Adipocyte (in vitro differentiated cells): Measurements from ENCODE around the gene TNFSF15.

Source experiments
- DNase-seq: peaks from one replicate; pipeline ENCODE4 v3.0.0-alpha.2; 2015; ENCODE audit warnings: low read depth
- H3K27me3 ChIP-seq: replicated peaks from 2 replicates; pipeline ENCODE4 v1.7.0; 2013; ENCODE audit warnings: mild to moderate bottlenecking, low read length, moderate library complexity; ENCODE audit not compliant: control insufficient read depth, insufficient read depth
- H3K36me3 ChIP-seq: 2 replicates; pipeline ENCODE4 v1.7.0; 2013; ENCODE audit warnings: low read length, mild to moderate bottlenecking, moderate library complexity; ENCODE audit not compliant: control insufficient read depth, insufficient read depth, severe bottlenecking
- H3K4me1 ChIP-seq: 2 replicates; pipeline ENCODE4 v1.7.0; 2013; ENCODE audit warnings: mild to moderate bottlenecking, low read length, moderate library complexity; ENCODE audit not compliant: control insufficient read depth, insufficient read depth
- H3K4me3 ChIP-seq: 2 replicates; pipeline ENCODE4 v1.7.0; 2013; ENCODE audit warnings: mild to moderate bottlenecking, low read length, moderate library complexity
- H3K9ac ChIP-seq: 2 replicates; pipeline ENCODE4 v1.7.0; 2013; ENCODE audit warnings: mild to moderate bottlenecking, low read length, moderate library complexity
- H3K9me3 ChIP-seq: 2 replicates; pipeline ENCODE4 v1.7.0; 2013; ENCODE audit warnings: mild to moderate bottlenecking, low read length, moderate library complexity; ENCODE audit not compliant: control insufficient read depth

TNFSF15 gene

DNA sequence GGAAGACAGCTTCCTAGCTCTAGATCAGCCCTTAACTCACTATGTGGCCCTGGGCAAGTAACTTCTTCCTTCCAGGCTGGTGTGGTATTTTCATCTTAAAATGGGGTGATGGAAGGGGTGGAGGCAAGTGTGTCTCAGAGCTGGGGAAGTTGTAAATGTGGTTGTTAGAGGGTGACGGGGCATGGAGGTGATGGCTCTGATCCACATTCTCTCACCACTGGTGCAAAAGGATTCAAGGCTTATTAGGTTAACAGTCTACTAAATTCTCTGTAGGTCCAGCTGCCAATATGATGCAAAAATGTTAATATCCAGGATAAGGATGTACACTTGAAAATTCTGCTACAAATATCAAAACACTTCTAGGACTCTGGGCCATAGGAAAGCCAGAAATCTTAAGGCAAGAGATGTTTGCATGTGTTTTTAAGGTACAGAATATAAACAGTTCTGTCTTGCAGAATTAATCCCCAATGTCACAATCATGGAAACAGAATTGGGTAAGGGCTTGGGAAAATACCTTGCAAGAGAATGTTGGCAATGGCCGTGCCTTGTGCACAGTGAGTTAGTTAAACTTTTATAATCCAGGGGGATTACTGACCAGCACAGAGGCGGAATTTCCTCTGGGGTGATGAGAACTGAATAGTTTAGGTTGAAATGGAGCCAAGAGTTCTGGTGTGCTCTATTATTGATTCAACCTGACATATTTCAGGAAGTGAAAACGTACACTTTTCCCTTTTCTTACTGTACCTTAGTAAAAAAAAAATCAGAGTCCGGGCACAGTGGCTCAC is 19.8 kb downstream of the TNFSF15 start:
- peaks cover 15% of the 10 kb centered on the region for H3K4me1 ChIP-seq
- H3K36me3 ChIP-seq = no peaks in the 10 kb centered on the region
- H3K9ac ChIP-seq = no peak overlapping the region
- no peaks in the 10 kb centered on the region for H3K9me3 ChIP-seq
- H3K27me3 ChIP-seq = no peaks in the 10 kb centered on the region
- DNase-seq = peak; percentile 97
- no peak overlapping the region for H3K4me3 ChIP-seq

DNA sequence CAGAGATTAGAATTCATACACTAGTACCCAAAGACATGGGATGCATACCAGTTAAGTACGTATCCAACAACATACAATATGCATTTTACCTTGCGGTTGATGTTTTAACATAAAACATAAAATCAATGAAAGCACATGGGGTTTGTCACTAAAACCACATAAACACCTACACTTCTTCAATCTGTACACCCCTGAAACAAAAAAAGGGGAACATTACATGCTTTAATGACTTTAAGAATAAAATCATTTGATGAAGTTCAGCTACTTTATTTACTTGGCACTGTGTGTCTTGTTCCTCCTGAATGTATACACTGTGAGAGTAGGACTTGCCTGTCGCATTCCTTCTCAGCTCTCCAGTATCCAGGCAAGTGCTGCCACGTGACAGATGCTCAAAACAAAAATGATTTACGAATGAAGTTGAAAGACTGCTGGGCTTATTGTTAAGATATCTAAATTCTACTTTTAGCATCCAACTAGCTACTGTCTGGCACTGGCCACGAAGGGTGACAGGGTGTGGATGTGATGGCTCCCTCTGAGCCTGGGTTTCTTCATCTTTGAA is 21.0 kb downstream of the TNFSF15 start:
- H3K9ac ChIP-seq = no peak overlapping the region
- H3K27me3 ChIP-seq = no peaks in the 10 kb centered on the region
- DNase-seq = no peak
- no peaks in the 10 kb centered on the region for H3K9me3 ChIP-seq
- peaks cover 15% of the 10 kb centered on the region for H3K4me1 ChIP-seq
- no peaks in the 10 kb centered on the region for H3K36me3 ChIP-seq
- no peak overlapping the region for H3K4me3 ChIP-seq

DNA sequence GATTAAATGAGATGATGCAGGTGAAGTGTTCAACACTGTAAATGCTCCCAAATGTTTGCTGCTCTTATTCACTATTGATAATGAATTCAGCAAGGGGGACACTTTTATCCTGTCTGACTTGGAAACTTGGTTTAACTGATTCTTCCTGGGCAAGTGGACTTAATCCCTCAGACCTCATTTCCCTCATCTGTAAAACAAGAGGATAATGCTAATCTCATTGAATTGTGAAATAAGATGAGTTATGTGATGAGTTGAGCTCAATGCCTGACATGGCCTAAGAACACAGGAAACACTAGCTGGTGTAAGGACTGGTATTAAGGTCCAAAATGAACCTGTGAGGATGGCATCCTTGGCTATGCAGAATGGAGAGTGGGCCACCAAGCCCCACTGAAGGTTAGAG is 23.3 kb downstream of the TNFSF15 start:
- Histone ChIP-seq H3K9ac (no peak overlapping the region), H3K36me3 (no peaks in the 10 kb centered on the region), H3K9me3 (no peaks in the 10 kb centered on the region), H3K27me3 (no peaks in the 10 kb centered on the region), H3K4me3 (no peak overlapping the region), H3K4me1 (peaks cover 9% of the 10 kb centered on the region)
- DNase-seq = no peak

DNA sequence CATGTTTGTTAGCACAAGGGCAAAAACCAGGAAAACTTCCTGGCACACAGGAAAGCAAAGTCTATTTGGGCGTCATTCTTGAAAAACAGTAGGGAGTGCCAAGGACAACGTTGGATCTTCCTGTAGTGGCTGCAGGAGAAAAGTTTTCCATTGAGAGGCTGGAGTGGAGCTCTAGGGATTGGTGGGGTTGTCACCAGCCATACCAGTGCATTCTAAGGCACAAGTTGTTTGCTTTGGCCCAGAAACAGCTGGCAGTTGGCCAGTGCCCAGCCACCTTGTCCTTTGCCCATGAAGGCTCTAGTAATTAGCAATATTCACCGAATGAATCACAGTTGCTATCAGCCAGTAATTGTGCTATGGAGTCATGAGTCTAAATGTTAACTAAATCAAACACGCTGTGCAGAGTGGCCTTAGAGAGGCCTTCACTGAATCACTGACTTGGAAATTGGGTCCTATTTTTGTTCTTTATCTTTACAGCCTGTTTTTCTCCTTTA is 26.4 kb downstream of the TNFSF15 start:
- DNase-seq = peak; percentile 21
- Histone ChIP-seq H3K36me3 (no peaks in the 10 kb centered on the region), H3K4me1 (no peaks in the 10 kb centered on the region), H3K9ac (no peak overlapping the region), H3K4me3 (no peak overlapping the region), H3K9me3 (no peaks in the 10 kb centered on the region), H3K27me3 (no peaks in the 10 kb centered on the region)

DNA sequence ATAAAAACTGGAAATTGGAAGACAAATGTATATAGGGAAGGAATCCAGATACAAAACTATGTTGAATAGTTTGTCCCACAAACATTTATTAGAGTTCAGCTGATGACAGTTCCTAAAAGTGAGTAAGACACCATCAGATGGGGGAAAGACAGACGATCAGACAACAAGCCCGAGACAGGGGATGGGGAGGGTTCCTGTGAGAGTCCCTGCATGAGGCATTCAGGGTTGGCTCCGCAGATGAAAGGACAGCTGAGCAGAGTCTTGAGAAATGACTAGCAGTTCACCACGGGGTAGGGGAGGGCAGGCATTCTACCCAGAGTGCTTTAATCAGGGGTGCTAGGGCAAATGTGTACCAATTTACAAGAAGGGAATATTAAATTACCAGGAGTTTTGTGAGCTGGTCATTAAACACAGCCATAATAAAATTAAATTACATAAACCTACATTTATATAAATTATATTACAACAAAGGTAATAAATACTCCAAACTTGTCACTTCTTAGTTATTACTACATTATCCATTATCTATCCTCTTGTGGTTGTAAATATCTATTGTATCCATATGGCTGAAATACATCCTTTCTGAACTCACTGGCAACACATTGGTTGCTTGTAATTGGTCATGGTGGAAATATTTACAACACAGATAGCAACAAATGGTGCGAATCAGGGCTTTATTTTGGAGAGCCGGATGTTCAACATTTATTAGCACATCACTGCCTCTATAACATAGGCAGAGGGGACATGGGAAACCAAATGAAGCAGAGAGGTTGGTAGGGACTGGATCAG is 27.8 kb downstream of the TNFSF15 start:
- no peaks in the 10 kb centered on the region for H3K4me1 ChIP-seq
- DNase-seq = no peak
- H3K4me3 ChIP-seq = no peak overlapping the region
- H3K27me3 ChIP-seq = no peaks in the 10 kb centered on the region
- no peaks in the 10 kb centered on the region for H3K9me3 ChIP-seq
- no peak overlapping the region for H3K9ac ChIP-seq
- no peaks in the 10 kb centered on the region for H3K36me3 ChIP-seq

DNA sequence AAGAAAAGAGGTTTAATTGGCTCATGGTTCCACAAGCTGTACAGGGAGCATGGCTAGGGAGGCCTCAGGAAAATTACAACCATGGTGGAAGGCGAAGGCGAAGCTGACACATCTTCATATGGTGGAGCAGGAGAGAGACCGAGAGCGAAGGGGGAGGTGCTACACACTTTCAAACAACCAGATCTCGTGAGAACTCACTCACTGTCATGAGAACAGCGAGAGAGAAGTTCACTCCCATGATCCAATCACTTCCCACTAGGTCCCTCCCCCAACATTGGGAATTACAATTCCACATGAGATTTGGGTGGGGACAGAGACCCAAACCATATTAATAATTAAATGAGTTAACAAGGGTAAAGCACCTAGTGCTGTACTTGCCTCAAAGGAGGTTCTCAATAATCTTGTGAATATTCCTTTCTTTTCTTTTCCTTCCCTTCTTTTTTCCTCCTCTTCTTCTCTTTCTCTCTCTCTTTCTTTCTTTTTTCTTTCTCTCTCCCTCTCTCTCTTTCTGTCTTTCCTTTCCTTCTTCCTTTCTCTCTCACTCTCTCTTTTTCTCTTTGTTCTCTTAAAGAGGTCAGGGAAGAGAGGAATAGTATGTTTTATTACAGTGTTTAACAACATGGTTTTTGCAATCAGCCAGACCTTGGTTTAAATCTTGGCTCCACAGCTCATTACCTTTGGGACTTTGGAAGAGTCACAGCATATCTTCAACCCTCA is 29.0 kb downstream of the TNFSF15 start:
- no peaks in the 10 kb centered on the region for H3K27me3 ChIP-seq
- no peak overlapping the region for H3K4me3 ChIP-seq
- H3K9me3 ChIP-seq = no peaks in the 10 kb centered on the region

DNA sequence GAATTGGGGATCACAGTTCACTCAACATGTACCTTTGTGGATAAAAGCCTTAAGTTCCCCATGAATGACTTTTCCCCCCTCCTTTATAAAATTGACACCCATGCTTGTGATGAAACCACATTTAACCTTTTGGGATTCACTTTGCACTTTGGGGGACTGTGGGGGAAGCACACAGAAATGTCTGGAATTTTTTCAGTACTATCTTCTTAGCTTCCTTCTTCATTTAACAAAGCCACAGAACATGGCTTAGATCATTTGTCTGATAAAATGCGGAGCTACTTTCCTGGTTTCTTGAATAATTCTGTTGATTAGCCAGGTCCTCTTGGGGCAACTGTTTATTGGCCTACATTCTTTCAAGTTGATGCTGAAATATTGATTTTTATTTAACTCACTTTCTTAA is 29.9 kb downstream of the TNFSF15 start:
- Histone ChIP-seq H3K4me1 (no peaks in the 10 kb centered on the region), H3K9ac (no peak overlapping the region), H3K27me3 (no peaks in the 10 kb centered on the region), H3K9me3 (no peaks in the 10 kb centered on the region), H3K36me3 (no peaks in the 10 kb centered on the region), H3K4me3 (no peak overlapping the region)
- DNase-seq = no peak

More for the DNA sequence above, 29.0 kb downstream of the TNFSF15 start:
- Histone ChIP-seq H3K4me1 (no peaks in the 10 kb centered on the region), H3K36me3 (no peaks in the 10 kb centered on the region), H3K9ac (no peak overlapping the region)
- DNase-seq = no peak

DNA sequence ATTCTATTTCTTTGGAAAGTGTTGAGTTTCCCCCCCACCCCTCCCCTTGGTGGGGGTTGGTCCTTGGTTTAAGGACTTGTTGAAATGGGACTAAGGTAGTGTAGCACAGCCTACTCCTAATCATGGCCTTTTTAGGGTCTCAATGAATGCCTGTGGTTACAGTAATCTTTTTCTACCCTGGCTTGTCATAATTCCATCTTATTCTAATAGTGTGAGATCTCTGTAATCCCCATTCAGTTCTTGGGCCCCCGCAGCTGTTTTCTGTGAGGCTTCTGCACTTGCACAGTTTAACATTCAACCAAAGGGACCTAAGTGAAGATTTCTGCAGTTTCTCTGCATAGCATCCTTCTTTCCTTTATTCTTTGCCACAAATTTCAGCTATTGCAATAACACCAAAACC is 30.7 kb downstream of the TNFSF15 start:
- no peaks in the 10 kb centered on the region for H3K27me3 ChIP-seq
- no peaks in the 10 kb centered on the region for H3K9me3 ChIP-seq
- H3K4me3 ChIP-seq = no peak overlapping the region
- H3K4me1 ChIP-seq = peaks cover 1% of the 10 kb centered on the region
- DNase-seq = no peak
- no peaks in the 10 kb centered on the region for H3K36me3 ChIP-seq
- no peak overlapping the region for H3K9ac ChIP-seq

DNA sequence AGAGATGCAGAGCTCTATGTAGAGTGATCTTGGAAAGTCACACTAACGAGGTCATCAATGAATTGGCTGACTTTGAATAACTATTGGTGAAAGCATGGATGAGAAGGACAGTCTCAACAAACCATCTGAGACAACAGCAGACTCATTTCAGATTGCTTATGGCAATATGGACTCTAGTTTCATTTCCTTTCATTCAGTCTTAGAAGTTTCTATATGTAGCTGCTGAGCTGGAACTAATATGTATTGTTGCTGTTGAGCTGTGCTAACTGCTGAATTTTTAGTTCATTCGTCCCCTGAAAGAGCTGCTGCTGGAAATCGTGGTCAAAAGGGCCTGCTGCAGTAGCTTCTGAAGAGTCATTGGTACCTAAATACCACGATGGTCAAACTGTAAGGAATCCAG is 31.3 kb downstream of the TNFSF15 start:
- Histone ChIP-seq H3K27me3 (no peaks in the 10 kb centered on the region), H3K9me3 (no peaks in the 10 kb centered on the region), H3K36me3 (no peaks in the 10 kb centered on the region), H3K9ac (no peak overlapping the region), H3K4me3 (no peak overlapping the region), H3K4me1 (peaks cover 7% of the 10 kb centered on the region)
- no peak for DNase-seq

DNA sequence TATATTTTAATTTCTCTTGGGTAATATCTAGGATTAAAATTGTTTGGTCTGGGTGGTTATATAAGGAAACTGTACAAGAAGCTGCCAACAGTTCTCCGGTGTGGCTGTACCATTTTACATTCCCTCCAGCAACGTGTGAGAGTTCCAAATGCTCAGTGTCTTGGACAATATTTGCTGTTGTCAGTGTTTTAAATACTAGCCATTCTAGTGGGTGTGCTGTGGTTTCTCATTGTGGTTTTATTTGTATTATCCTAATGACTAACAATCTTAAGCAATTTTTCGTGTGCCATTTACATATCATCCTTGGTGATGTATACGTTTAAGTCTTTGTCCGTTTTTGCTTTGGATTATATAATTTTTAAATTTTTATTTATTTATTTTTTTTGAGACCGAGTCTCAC is 34.0 kb downstream of the TNFSF15 start:
- no peaks in the 10 kb centered on the region for H3K36me3 ChIP-seq
- no peaks in the 10 kb centered on the region for H3K27me3 ChIP-seq
- no peak for DNase-seq
- no peak overlapping the region for H3K9ac ChIP-seq
- peaks cover 11% of the 10 kb centered on the region for H3K4me1 ChIP-seq
- no peaks in the 10 kb centered on the region for H3K9me3 ChIP-seq
- no peak overlapping the region for H3K4me3 ChIP-seq

DNA sequence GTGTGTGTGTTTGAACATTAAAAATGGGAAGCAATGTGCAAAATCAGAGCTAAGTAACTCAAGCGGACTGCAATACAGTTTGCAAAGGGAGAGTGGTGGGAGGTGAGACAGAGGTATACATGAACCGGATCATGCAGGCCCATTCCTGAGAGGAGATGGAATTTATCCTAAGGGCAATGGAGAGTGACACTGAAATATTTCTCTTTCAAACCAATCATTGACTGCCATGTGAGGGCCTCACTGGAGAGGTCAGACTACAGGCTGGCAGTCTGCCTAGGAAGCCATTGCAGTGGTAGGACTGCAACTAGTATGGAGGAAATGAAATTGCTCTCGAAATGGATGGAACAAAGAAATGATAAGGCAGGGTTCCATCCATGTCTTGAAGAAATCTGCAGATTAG is 34.8 kb downstream of the TNFSF15 start:
- no peak for DNase-seq
- peaks cover 11% of the 10 kb centered on the region for H3K4me1 ChIP-seq
- H3K9ac ChIP-seq = no peak overlapping the region
- H3K9me3 ChIP-seq = no peaks in the 10 kb centered on the region
- H3K36me3 ChIP-seq = no peaks in the 10 kb centered on the region
- H3K27me3 ChIP-seq = no peaks in the 10 kb centered on the region
- H3K4me3 ChIP-seq = no peak overlapping the region
